Keratinocyte (primary cell): ENCODE measurements around the gene RELL2.

Source experiments
- EZH2 ChIP-seq: IDR thresholded peaks from one replicate; pipeline ENCODE4 v1.6.1; 2012; ENCODE audit warnings: inconsistent platforms, mild to moderate bottlenecking, low read length, moderate library complexity
- TF ChIP-seq, protein P1 (sequence below), 3 experiments: IDR thresholded peaks in 1 of 3; conservative IDR thresholded peaks in 1 of 3; optimal IDR thresholded peaks in 1 of 3; 2 replicates in 2 of 3; 3 replicates in 1 of 3; pipeline versions ENCODE3 to v1.5.1; 2011; ENCODE audit warnings: low read length in 3 of 3, mild to moderate bottlenecking in 3 of 3, moderate library complexity in 2 of 3, control low read depth in 1 of 3, inconsistent platforms in 1 of 3; ENCODE audit not compliant: insufficient read depth in 2 of 3; ENCODE audit errors: extremely low read depth in 1 of 3

DNA sequence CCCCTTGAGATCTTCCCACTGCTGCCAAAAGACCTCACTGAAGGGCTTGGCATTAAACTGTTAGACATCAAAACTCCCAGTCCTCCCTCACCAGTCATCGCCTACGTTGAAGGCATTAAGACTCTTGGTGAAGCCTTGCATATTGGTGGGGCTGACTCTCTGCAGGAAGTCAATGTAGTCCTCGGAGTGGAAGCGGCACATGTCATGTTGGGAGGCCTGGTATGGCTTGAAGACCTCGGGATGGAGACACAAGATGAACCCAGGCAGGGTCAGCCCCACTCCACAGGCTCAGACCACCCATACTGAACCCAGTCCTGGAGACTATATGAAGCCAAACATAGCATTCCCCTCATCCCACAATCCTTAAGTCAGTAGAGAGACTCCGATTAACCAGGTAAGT lies 2.1 kb upstream of the RELL2 start:
- TF ChIP-seq, protein P1, sequence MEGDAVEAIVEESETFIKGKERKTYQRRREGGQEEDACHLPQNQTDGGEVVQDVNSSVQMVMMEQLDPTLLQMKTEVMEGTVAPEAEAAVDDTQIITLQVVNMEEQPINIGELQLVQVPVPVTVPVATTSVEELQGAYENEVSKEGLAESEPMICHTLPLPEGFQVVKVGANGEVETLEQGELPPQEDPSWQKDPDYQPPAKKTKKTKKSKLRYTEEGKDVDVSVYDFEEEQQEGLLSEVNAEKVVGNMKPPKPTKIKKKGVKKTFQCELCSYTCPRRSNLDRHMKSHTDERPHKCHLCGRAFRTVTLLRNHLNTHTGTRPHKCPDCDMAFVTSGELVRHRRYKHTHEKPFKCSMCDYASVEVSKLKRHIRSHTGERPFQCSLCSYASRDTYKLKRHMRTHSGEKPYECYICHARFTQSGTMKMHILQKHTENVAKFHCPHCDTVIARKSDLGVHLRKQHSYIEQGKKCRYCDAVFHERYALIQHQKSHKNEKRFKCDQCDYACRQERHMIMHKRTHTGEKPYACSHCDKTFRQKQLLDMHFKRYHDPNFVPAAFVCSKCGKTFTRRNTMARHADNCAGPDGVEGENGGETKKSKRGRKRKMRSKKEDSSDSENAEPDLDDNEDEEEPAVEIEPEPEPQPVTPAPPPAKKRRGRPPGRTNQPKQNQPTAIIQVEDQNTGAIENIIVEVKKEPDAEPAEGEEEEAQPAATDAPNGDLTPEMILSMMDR (optimal IDR thresholded peaks at IDR 0.05 in 1 of 3, IDR thresholded peaks at IDR 0.05 in 1 of 3, conservative IDR thresholded peaks at IDR 0.05 in 1 of 3; ENCODE audit: extremely low read depth in 1 of 3, insufficient read depth in 2 of 3, low read length in 3 of 3) = no peak
- TF ChIP-seq EZH2 = no peak
